Ishikawa (cell line): ENCODE data around the gene NKAIN2.

Source experiments
- CEBPB ChIP-seq: IDR thresholded peaks from 2 replicates; pipeline ENCODE4 v1.6.1; 2012
- CREB1 ChIP-seq: IDR thresholded peaks from 2 replicates; pipeline ENCODE4 v1.6.1; 2012; ENCODE audit warnings: low read depth
- EGR1 ChIP-seq: IDR thresholded peaks from 2 replicates; pipeline ENCODE4 v1.6.1; 2012
- EP300 ChIP-seq: IDR thresholded peaks from 2 replicates; pipeline ENCODE4 v1.6.1; 2012; ENCODE audit warnings: borderline replicate concordance
- FOXM1 ChIP-seq: IDR thresholded peaks from 2 replicates; pipeline ENCODE4 v1.6.1; 2012; ENCODE audit warnings: low read depth, borderline replicate concordance
- NFIC ChIP-seq: IDR thresholded peaks from 2 replicates; pipeline ENCODE4 v1.6.1; 2012
- RAD21 ChIP-seq: IDR thresholded peaks from 2 replicates; pipeline ENCODE4 v1.6.1; 2012; ENCODE audit warnings: low read depth
- TAF1 ChIP-seq: IDR thresholded peaks from 2 replicates; pipeline ENCODE4 v1.6.1; 2012; ENCODE audit warnings: low read depth, mild to moderate bottlenecking
- TCF12 ChIP-seq: IDR thresholded peaks from 2 replicates; pipeline ENCODE4 v1.6.1; 2012; ENCODE audit warnings: low read depth
- TEAD4 ChIP-seq: IDR thresholded peaks from 2 replicates; pipeline ENCODE4 v1.6.1; 2012
- USF1 ChIP-seq: IDR thresholded peaks from 2 replicates; pipeline ENCODE4 v1.6.1; 2012
- YY1 ChIP-seq: IDR thresholded peaks from 2 replicates; pipeline ENCODE4 v1.6.1; 2012; ENCODE audit warnings: low read depth
- ZBTB7A ChIP-seq: IDR thresholded peaks from 2 replicates; pipeline ENCODE4 v1.6.1; 2012; ENCODE audit warnings: low read depth
- TF ChIP-seq, protein P1 (sequence below): IDR thresholded peaks from 2 replicates; pipeline ENCODE4 v1.6.1; 2012; ENCODE audit warnings: low read depth, mild to moderate bottlenecking
- TF ChIP-seq, protein P2 (sequence below): IDR thresholded peaks from 2 replicates; pipeline ENCODE4 v1.6.1; 2012

Gene NKAIN2

DNA sequence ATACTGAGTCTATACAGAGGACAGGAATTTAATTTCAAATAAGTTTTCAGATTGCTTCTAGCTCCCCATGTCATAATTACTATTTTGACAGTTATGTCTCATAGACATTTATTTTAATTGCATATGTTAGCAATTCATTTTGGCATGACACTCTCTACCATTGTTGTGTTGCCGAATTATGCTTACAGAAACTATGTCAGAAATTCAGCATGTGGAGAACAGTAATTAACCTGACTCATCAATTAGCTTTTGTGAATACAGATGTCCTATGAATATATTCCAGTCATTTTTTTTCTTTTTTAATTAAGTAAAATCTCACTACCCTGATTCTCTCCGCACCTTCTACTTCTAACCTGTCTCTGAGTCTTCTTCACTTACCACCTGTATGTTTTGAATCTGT lies 105.1 kb downstream of the NKAIN2 start:
- TF ChIP-seq TAF1: no peak
- TF ChIP-seq EP300: no peak
- TF ChIP-seq YY1: no peak
- no peak for TF ChIP-seq RAD21
- TF ChIP-seq ZBTB7A: no peak
- no peak for TF ChIP-seq NFIC
- TF ChIP-seq USF1: no peak
- TF ChIP-seq CEBPB: no peak
- TF ChIP-seq TCF12: no peak
- TF ChIP-seq EGR1: no peak
- TF ChIP-seq, protein P1, sequence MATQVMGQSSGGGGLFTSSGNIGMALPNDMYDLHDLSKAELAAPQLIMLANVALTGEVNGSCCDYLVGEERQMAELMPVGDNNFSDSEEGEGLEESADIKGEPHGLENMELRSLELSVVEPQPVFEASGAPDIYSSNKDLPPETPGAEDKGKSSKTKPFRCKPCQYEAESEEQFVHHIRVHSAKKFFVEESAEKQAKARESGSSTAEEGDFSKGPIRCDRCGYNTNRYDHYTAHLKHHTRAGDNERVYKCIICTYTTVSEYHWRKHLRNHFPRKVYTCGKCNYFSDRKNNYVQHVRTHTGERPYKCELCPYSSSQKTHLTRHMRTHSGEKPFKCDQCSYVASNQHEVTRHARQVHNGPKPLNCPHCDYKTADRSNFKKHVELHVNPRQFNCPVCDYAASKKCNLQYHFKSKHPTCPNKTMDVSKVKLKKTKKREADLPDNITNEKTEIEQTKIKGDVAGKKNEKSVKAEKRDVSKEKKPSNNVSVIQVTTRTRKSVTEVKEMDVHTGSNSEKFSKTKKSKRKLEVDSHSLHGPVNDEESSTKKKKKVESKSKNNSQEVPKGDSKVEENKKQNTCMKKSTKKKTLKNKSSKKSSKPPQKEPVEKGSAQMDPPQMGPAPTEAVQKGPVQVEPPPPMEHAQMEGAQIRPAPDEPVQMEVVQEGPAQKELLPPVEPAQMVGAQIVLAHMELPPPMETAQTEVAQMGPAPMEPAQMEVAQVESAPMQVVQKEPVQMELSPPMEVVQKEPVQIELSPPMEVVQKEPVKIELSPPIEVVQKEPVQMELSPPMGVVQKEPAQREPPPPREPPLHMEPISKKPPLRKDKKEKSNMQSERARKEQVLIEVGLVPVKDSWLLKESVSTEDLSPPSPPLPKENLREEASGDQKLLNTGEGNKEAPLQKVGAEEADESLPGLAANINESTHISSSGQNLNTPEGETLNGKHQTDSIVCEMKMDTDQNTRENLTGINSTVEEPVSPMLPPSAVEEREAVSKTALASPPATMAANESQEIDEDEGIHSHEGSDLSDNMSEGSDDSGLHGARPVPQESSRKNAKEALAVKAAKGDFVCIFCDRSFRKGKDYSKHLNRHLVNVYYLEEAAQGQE: no peak
- no peak for TF ChIP-seq CREB1
- TF ChIP-seq, protein P2, sequence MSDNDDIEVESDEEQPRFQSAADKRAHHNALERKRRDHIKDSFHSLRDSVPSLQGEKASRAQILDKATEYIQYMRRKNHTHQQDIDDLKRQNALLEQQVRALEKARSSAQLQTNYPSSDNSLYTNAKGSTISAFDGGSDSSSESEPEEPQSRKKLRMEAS: no peak
- TF ChIP-seq TEAD4: no peak

GRCh38 chr6:123909989-123910388 lies 106.3 kb downstream of the NKAIN2 start:
- TF ChIP-seq RAD21 (no peak), EP300 (no peak), TAF1 (no peak), TEAD4 (no peak), EGR1 (no peak), ZBTB7A (no peak), CEBPB (no peak), TCF12 (no peak), NFIC (no peak), USF1 (no peak), FOXM1 (no peak)
- TF ChIP-seq, protein P1: no peak

GRCh38 chr6:123913863-123914262 lies 110.2 kb downstream of the NKAIN2 start:
- TF ChIP-seq, protein P2: no peak
- TF ChIP-seq CEBPB: no peak
- TF ChIP-seq TCF12: no peak
- TF ChIP-seq FOXM1: no peak
- no peak for TF ChIP-seq YY1
- no peak for TF ChIP-seq CREB1
- TF ChIP-seq EGR1: no peak
- no peak for TF ChIP-seq NFIC
- TF ChIP-seq TEAD4: no peak
- TF ChIP-seq ZBTB7A: no peak
- no peak for TF ChIP-seq EP300
- TF ChIP-seq, protein P1: no peak

- no peak for TF ChIP-seq YY1
- no peak for TF ChIP-seq TEAD4
- TF ChIP-seq NFIC: no peak
- no peak for TF ChIP-seq RAD21
- no peak for TF ChIP-seq CEBPB
- TF ChIP-seq, protein P1: no peak
- no peak for TF ChIP-seq USF1
- TF ChIP-seq TAF1: no peak
- no peak for TF ChIP-seq EGR1
- no peak for TF ChIP-seq ZBTB7A
- TF ChIP-seq FOXM1: no peak
- TF ChIP-seq CREB1: no peak
- TF ChIP-seq TCF12: no peak
- no peak for TF ChIP-seq EP300
- TF ChIP-seq, protein P2: no peak
Observed at GRCh38 chr6:123925350-123925749, 121.7 kb downstream of the NKAIN2 start.
